NCI-H187 treated with DMSO at 0.1 percent for 48 hours (cell line): ENCODE results near the gene CLCN4.

Experiments used
- DNase-seq: peaks from one replicate; lab custom pipeline; 2025; lab: John Stamatoyannopoulos, UW

CLCN4 gene

GRCh38 chrX:10156199-10157031 lies at the start of gene CLCN4:
CLCN4 (plus strand) TSS chrX:10156975; CDS start chrX:10185033, 28,058 bp downstream.
- no peak for DNase-seq

GRCh38 chrX:10107483-10107882 lies 49.3 kb upstream of the CLCN4 start:
- DNase-seq, result no peak

GRCh38 chrX:10108288-10108687 lies 48.5 kb upstream of the CLCN4 start:
- no peak for DNase-seq

- DNase-seq, result no peak
These were observed 47.1 kb upstream of the CLCN4 start for GRCh38 chrX:10109695-10110094.

- no peak for DNase-seq
These were observed 46.3 kb upstream of the CLCN4 start for GRCh38 chrX:10110316-10110935.

- no peak for DNase-seq
These were observed 45.8 kb upstream of the CLCN4 start for GRCh38 chrX:10110984-10111363.

- no peak for DNase-seq
These were observed 45.2 kb upstream of the CLCN4 start for GRCh38 chrX:10111364-10112148.

- no peak for DNase-seq
These were observed 44.3 kb upstream of the CLCN4 start for GRCh38 chrX:10112510-10112909.

- DNase-seq, result no peak
These were observed 41.7 kb upstream of the CLCN4 start for GRCh38 chrX:10115082-10115481.

GRCh38 chrX:10117301-10117700 lies 39.5 kb upstream of the CLCN4 start:
- no peak for DNase-seq

GRCh38 chrX:10117864-10118377 lies 38.9 kb upstream of the CLCN4 start:
- no peak for DNase-seq

- DNase-seq, result no peak
These were observed 38.2 kb upstream of the CLCN4 start for GRCh38 chrX:10118530-10118929.

GRCh38 chrX:10119399-10119990 lies 37.3 kb upstream of the CLCN4 start:
- peak; percentile 5 for DNase-seq

- no peak for DNase-seq
These were observed 36.4 kb upstream of the CLCN4 start for GRCh38 chrX:10120331-10120730.

- DNase-seq, result no peak
These were observed 35.9 kb upstream of the CLCN4 start for GRCh38 chrX:10120828-10121227.

GRCh38 chrX:10121787-10122186 lies 35.0 kb upstream of the CLCN4 start:
- DNase-seq, result no peak

- DNase-seq, result no peak
These were observed 32.1 kb upstream of the CLCN4 start for GRCh38 chrX:10124506-10125247.

- no peak for DNase-seq
These were observed 31.5 kb upstream of the CLCN4 start for GRCh38 chrX:10125248-10125615.

- DNase-seq, result no peak
These were observed 30.7 kb upstream of the CLCN4 start for GRCh38 chrX:10126044-10126443.

- DNase-seq, result no peak
These were observed 29.9 kb upstream of the CLCN4 start for GRCh38 chrX:10126834-10127233.

- no peak for DNase-seq
These were observed 28.4 kb upstream of the CLCN4 start for GRCh38 chrX:10128386-10128785.

GRCh38 chrX:10129229-10129628 lies 27.5 kb upstream of the CLCN4 start:
- no peak for DNase-seq
